BJ (cell line): ENCODE data around the gene POU2AF1. TPM values are rescaled to one million over a fixed set of nuclear protein-coding genes. Genes with fewer than 3 reads are reported as not detected.

Experiments used
- CTCF ChIA-PET: fragments of 350-600 bp; formaldehyde crosslinking; extraction: SDS; loops from one replicate; lab custom pipeline; 2021; ENCODE audit warnings: antibody characterized with exemption, inconsistent platforms; lab: Yijun Ruan, JAX
- POLR2A ChIA-PET: fragments of 300-600 bp; sonication (Branson Sonifier 250); formaldehyde crosslinking; extraction: SDS; loops from one replicate; lab custom pipeline; 2021; ENCODE audit warnings: antibody characterized with exemption; lab: Charles Lee
- DNase-seq: peaks from one replicate; pipeline ENCODE4 v3.0.0-alpha.2; 2011; ENCODE audit warnings: low read depth
- H3K27me3 ChIP-seq: 2 replicates; pipeline ENCODE4 v1.6.0; 2011; ENCODE audit warnings: low read length; ENCODE audit not compliant: control insufficient read depth, insufficient read depth
- H3K36me3 ChIP-seq: 2 replicates; pipeline ENCODE4 v1.5.1; 2011; ENCODE audit warnings: low read length; ENCODE audit not compliant: control insufficient read depth, insufficient read depth
- H3K4me3 ChIP-seq: 2 replicates; pipeline ENCODE4 v1.5.1; 2011; ENCODE audit warnings: low read depth, mild to moderate bottlenecking, control low read depth, low read length
- polyA plus RNA-seq: library from polyadenylated mRNA; depleted of rRNA; stranded (reverse); fragments of >200 nt; gene quantifications from 2 replicates; pipeline ENCODE4 v1.2.3, GENCODE V29; 2011
- TF ChIP-seq, protein P1 (sequence below): IDR thresholded peaks from 2 replicates; pipeline ENCODE4 v1.5.1; 2011; ENCODE audit warnings: low read depth, mild to moderate bottlenecking, control low read depth, inconsistent platforms, low read length, moderate library complexity; ENCODE audit not compliant: insufficient read depth

POU2AF1 gene
- polyA plus RNA-seq, 1 experiment, result not detected

- Histone ChIP-seq H3K27me3 (peaks cover 1% of the 10 kb centered on the region; the same call in 1 of the 2 replicates), H3K4me3 (no peak overlapping the region), H3K36me3 (no peaks in the 10 kb centered on the region)
- DNase-seq, result no peak
- ChIA-PET POLR2A (no interaction called here), CTCF (interaction anchor here (0.6 to 0.7 kb wide), 2 partner anchors 53 to 744 kb away, joined by 3 read pairs; no protein-coding TSS in a partner anchor)
- TF ChIP-seq, protein P1, sequence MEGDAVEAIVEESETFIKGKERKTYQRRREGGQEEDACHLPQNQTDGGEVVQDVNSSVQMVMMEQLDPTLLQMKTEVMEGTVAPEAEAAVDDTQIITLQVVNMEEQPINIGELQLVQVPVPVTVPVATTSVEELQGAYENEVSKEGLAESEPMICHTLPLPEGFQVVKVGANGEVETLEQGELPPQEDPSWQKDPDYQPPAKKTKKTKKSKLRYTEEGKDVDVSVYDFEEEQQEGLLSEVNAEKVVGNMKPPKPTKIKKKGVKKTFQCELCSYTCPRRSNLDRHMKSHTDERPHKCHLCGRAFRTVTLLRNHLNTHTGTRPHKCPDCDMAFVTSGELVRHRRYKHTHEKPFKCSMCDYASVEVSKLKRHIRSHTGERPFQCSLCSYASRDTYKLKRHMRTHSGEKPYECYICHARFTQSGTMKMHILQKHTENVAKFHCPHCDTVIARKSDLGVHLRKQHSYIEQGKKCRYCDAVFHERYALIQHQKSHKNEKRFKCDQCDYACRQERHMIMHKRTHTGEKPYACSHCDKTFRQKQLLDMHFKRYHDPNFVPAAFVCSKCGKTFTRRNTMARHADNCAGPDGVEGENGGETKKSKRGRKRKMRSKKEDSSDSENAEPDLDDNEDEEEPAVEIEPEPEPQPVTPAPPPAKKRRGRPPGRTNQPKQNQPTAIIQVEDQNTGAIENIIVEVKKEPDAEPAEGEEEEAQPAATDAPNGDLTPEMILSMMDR, result no peak
These were observed 5.4 kb upstream of the POU2AF1 start for GRCh38 chr11:111384494-111384893.

GRCh38 chr11:111382451-111382850 lies 3.4 kb upstream of the POU2AF1 start:
- 0 out of 2 replicates have a peak, but pooled peaks cover 1% of the 10 kb centered on the region for H3K27me3 ChIP-seq
- no peak for DNase-seq
- no peak overlapping the region for H3K4me3 ChIP-seq
- TF ChIP-seq, protein P1, result no peak
- POLR2A ChIA-PET, result no interaction called here
- CTCF ChIA-PET, result no interaction called here
- no peaks in the 10 kb centered on the region for H3K36me3 ChIP-seq

DNA sequence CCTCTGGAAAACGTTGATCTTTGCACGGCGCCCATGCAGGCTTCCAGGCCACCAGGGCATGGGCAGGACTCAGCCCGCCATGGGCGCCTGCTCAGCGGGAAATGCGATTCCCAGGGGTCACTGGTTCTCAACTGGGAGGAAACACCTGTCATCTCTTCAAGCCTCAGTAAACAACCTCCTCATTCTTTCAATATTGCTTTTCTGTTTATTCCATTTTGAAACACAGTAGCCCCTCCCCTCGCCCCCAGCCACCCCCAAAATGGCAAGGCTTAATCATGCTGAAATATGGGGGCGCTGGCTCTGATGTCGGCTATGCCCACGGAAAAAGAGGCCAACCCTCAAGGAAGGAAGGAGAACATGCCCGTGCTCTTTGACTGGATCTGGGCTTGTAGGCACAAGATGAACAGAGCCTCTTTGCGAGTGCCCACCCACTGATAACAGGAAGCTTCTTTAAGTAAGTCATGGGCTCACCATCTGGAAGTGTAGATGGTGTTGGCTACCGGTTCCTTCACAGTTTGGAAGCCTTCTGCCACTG lies 594 bp upstream of the POU2AF1 start:
- ChIA-PET CTCF (no interaction called here), POLR2A (no interaction called here)
- TF ChIP-seq, protein P1, result no peak

GRCh38 chr11:111378185-111378860 lies 752 bp downstream of the POU2AF1 start:
- Histone ChIP-seq H3K4me3 (no peak overlapping the region), H3K36me3 (no peaks in the 10 kb centered on the region), H3K27me3 (0 out of 2 replicates have a peak, but pooled peaks cover 3% of the 10 kb centered on the region)
- TF ChIP-seq, protein P1, result no peak
- ChIA-PET POLR2A (no interaction called here), CTCF (no interaction called here)
- no peak for DNase-seq

More for the DNA sequence above, 594 bp upstream of the POU2AF1 start:
- no peak for DNase-seq
- Histone ChIP-seq H3K27me3 (0 out of 2 replicates have a peak, but pooled peaks cover 3% of the 10 kb centered on the region), H3K36me3 (no peaks in the 10 kb centered on the region), H3K4me3 (no peak overlapping the region)

- TF ChIP-seq, protein P1, result no peak
- no peak for DNase-seq
- no peaks in the 10 kb centered on the region for H3K36me3 ChIP-seq
- ChIA-PET CTCF (no interaction called here), POLR2A (no interaction called here)
- H3K27me3 ChIP-seq, result 0 out of 2 replicates have a peak, but pooled peaks cover 3% of the 10 kb centered on the region
- no peak overlapping the region for H3K4me3 ChIP-seq
These were observed 2.7 kb downstream of the POU2AF1 start for GRCh38 chr11:111376181-111376871.
